ENCODE results near the gene CYP19A1. TPM values are rescaled to one million over a fixed set of nuclear protein-coding genes. Genes with fewer than 3 reads are reported as not detected.

CYP19A1 gene
- total RNA-seq, 1 experiment from 2014 or later = not detected

- ChIA-PET POLR2A (no interaction called here), CTCF (no interaction called here)
- no peak overlapping the region for H3K27ac ChIP-seq (ENCODE audit: low read length)
- no TSS peak for BruUV-seq (replicated peaks)
- intact Hi-C loops (cut with micrococcal nuclease; ENCODE audit: unreplicated experiment) = no loop called here
- no peaks in the 10 kb centered on the region for H3K4me1 ChIP-seq (ENCODE audit: control insufficient read depth, insufficient read depth, low read length)
- no peak overlapping the region for H3K4me3 ChIP-seq (ENCODE audit: low read depth in 2 of 2, low read length in 2 of 2)
- TF ChIP-seq TCF7L2 (IDR thresholded peaks at IDR 0.05; ENCODE audit: low read depth, low read length) (no peak), POLR2AphosphoS5 (IDR thresholded peaks at IDR 0.05; ENCODE audit: low read depth, low read length) (no peak), REST (IDR thresholded peaks at IDR 0.05; ENCODE audit: insufficient read depth in 1 of 2, low read depth in 2 of 2, low read length in 1 of 2) (no peak), CTCF (IDR thresholded peaks at IDR 0.05) (no peak), SIN3A (IDR thresholded peaks at IDR 0.05; ENCODE audit: borderline replicate concordance, insufficient read depth, low read depth, low read length) (no peak)
- ATAC-seq (no peak), DNase-seq (ENCODE audit: low read depth, low spot score) (no peak)
- no peaks in the 10 kb centered on the region; the same call in 1 of the 2 replicates for H3K27me3 ChIP-seq (ENCODE audit: control insufficient read depth, insufficient read depth, low read length)
- in situ Hi-C loops (cut with HindIII; ENCODE audit: low pct_unique_long_range_greater_than_20kb, low sequenced_read_pairs) = no loop called here
- H3K9me3 ChIP-seq (ENCODE audit: control insufficient read depth, insufficient read depth, low read depth, low read length) = no peaks in the 10 kb centered on the region
- H3K36me3 ChIP-seq (ENCODE audit: control insufficient read depth, insufficient read depth, low read length) = no peaks in the 10 kb centered on the region
Measured at GRCh38 chr15:51366071-51366470, 27.7 kb upstream of the CYP19A1 start.

GRCh38 chr15:51365417-51365816 is 27.0 kb upstream of the CYP19A1 start:
- ChIA-PET POLR2A (no interaction called here), CTCF (no interaction called here)
- H3K4me3 ChIP-seq (ENCODE audit: low read depth in 2 of 2, low read length in 2 of 2) = no peak overlapping the region
- DNase-seq (ENCODE audit: low read depth, low spot score) = no peak
- H3K36me3 ChIP-seq (ENCODE audit: control insufficient read depth, insufficient read depth, low read length) = no peaks in the 10 kb centered on the region
- TF ChIP-seq SIN3A (IDR thresholded peaks at IDR 0.05; ENCODE audit: borderline replicate concordance, insufficient read depth, low read depth, low read length) (no peak), POLR2AphosphoS5 (IDR thresholded peaks at IDR 0.05; ENCODE audit: low read depth, low read length) (no peak), REST (IDR thresholded peaks at IDR 0.05; ENCODE audit: insufficient read depth in 1 of 2, low read depth in 2 of 2, low read length in 1 of 2) (no peak), TCF7L2 (IDR thresholded peaks at IDR 0.05; ENCODE audit: low read depth, low read length) (no peak), CTCF (IDR thresholded peaks at IDR 0.05) (no peak)
- no TSS peak for BruUV-seq (replicated peaks)
- no peaks in the 10 kb centered on the region for H3K9me3 ChIP-seq (ENCODE audit: control insufficient read depth, insufficient read depth, low read depth, low read length)
- ATAC-seq = no peak
- intact Hi-C loops (cut with micrococcal nuclease; ENCODE audit: unreplicated experiment) = no loop called here
- H3K27ac ChIP-seq (ENCODE audit: low read length) = no peak overlapping the region
- H3K4me1 ChIP-seq (ENCODE audit: control insufficient read depth, insufficient read depth, low read length) = no peaks in the 10 kb centered on the region
- in situ Hi-C loops (cut with HindIII; ENCODE audit: low pct_unique_long_range_greater_than_20kb, low sequenced_read_pairs) = no loop called here
- H3K27me3 ChIP-seq (ENCODE audit: control insufficient read depth, insufficient read depth, low read length) = no peaks in the 10 kb centered on the region; the same call in 1 of the 2 replicates
